Muscle layer of colon (tissue), 2 donors: ENCODE data around the gene DNMT3A.

ENCODE experiments used
- H3K27ac ChIP-seq: one replicate; pipeline ENCODE4 v1.7.0; 2013; ENCODE audit warnings: low read depth, mild to moderate bottlenecking, low read length, moderate library complexity
- H3K27me3 ChIP-seq, 2 donors: one replicate each; pipeline ENCODE4 v1.7.0; 2013; ENCODE audit warnings: low read length in 2 of 2, mild to moderate bottlenecking in 2 of 2; ENCODE audit not compliant: insufficient read depth in 2 of 2, control insufficient read depth in 1 of 2
- H3K36me3 ChIP-seq: one replicate; pipeline ENCODE4 v1.7.0; 2013; ENCODE audit warnings: mild to moderate bottlenecking, low read length; ENCODE audit not compliant: insufficient read depth
- H3K4me1 ChIP-seq: one replicate; pipeline ENCODE4 v1.7.0; 2013; ENCODE audit warnings: mild to moderate bottlenecking, low read length; ENCODE audit not compliant: insufficient read depth
- H3K4me3 ChIP-seq, 2 donors: one replicate each; pipeline ENCODE4 v1.7.0; 2013; ENCODE audit warnings: low read length in 2 of 2, low read depth in 1 of 2, mild to moderate bottlenecking in 1 of 2, moderate library complexity in 1 of 2
- H3K9ac ChIP-seq: one replicate; pipeline ENCODE4 v1.7.0; 2013; ENCODE audit warnings: low read length
- H3K9me3 ChIP-seq: one replicate; pipeline ENCODE4 v1.7.0; 2013; ENCODE audit warnings: mild to moderate bottlenecking, low read length
- donor health status: abdominal sarcoma.
- donor health status: Adenocarcinoma of cecum.

Gene DNMT3A

DNA sequence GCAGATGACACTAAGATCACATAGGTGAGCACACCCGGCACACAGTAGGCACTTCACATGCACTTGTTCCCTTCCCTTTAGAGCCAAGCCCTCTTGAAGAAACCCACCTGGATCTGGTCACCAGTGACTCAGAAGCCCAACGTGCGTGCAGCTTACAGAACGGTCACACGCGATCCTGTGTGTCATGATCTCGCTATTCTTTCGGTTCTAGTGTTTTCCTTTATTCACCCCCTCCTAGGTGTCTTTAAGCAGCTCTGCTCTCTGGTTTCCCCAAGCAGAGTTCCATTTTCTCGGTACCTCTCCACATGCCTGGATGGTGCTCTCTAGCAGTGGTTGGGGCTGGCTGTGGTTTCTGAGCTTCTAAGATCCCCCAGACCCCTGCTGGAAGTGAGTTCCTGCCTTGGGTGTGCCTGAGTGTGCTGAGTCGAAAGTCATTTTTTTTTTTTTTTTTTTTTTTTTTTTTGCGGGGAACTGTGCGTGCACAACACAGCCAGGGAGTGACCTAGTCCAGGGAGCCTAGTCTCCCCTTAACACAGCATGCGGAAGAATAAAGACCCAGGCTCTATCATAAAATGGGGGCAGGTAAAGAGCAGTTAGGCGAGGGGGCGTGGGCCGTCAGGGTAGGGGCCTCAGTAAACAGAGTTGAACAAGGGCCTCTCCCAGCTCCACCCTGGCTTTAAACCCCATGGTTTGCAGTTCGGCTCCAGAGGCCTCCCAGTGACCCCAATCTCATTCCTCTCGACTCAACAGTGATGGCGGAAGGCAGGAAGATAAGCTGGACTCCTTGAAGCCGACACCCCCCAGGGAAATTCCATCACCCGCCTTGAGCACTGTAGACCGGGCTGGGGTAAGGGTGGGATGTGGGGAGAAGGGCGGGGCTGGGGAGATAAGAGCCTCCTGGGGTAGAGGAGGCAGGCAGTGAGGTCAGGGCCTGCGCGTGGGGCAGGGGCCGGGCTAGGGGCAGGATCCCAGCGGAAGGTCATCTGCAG, 29.8 kb upstream of the DNMT3A start:
- no peaks in the 10 kb centered on the region for H3K36me3 ChIP-seq
- H3K27me3 ChIP-seq, result no peaks in the 10 kb centered on the region
- H3K9me3 ChIP-seq, result no peaks in the 10 kb centered on the region
- H3K4me3 ChIP-seq, result no peak overlapping the region
- no peak overlapping the region for H3K27ac ChIP-seq
- H3K9ac ChIP-seq, result no peak overlapping the region
- no peaks in the 10 kb centered on the region for H3K4me1 ChIP-seq

DNA sequence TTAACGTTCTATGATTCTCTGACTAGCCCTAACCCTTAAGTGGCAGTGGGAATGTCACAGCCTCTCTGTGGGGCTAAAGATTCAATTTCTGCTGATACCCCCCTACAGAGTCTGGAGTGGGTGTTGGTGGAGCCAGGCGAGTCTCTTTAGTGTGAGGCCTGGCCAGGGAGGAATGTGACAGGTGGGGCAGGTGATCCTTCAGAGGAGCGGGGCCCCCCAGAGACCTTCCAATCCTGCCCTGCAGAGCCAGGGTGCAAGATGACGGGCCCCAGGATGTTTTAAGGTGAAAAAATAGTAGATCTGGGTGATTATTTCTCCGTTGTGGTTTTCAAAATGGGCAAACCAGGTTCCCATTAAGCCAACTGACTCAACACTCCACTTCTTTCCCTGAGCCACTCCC, 28.2 kb upstream of the DNMT3A start:
- Histone ChIP-seq H3K4me3 (no peak overlapping the region), H3K9ac (no peak overlapping the region), H3K27me3 (no peaks in the 10 kb centered on the region), H3K4me1 (no peaks in the 10 kb centered on the region), H3K9me3 (no peaks in the 10 kb centered on the region), H3K36me3 (no peaks in the 10 kb centered on the region), H3K27ac (no peak overlapping the region)

DNA sequence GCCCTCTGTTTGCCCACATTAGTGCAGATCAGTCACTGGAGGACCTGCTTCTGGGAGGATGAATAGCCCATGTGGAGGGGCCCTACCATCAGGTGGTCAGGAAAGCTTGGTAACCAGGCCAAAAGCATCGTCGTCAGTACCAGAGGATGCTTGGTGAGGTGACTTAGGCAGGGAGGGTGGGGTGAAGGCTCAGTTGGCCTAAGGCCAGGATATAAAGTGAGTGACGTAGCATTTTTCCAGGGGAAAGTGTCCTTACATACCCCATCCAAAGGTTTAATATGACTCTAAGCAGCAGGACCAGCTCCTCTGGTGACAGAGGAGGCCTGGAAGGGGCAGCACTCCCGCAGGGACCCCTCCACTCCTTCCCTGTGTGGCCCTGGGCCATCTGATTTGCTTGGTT, 27.7 kb upstream of the DNMT3A start:
- H3K27ac ChIP-seq, result no peak overlapping the region
- no peaks in the 10 kb centered on the region for H3K27me3 ChIP-seq
- no peak overlapping the region for H3K9ac ChIP-seq
- H3K4me3 ChIP-seq, result no peak overlapping the region
- H3K36me3 ChIP-seq, result no peaks in the 10 kb centered on the region
- H3K4me1 ChIP-seq, result no peaks in the 10 kb centered on the region
- H3K9me3 ChIP-seq, result no peaks in the 10 kb centered on the region

DNA sequence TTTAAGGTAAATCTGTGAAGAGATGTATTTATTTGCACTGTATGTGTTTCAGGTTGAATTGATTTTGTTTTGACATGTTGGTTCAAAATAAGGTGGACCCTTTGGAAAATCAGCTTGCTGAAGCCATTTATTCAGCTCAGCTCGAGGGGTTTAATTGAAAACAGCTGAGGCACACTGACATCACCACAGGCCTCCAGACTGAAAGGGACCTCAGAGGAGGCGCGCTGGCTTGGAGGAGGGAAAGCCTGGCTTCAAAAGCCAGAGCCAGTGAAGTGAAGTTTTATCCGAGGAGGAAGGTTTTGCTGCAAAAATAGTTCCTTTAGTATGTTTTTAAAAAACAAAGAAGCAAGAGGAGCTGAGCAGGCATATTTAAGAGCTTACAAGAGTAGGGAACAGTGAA, 26.9 kb upstream of the DNMT3A start:
- no peak overlapping the region for H3K4me3 ChIP-seq
- no peaks in the 10 kb centered on the region for H3K4me1 ChIP-seq
- no peaks in the 10 kb centered on the region for H3K36me3 ChIP-seq
- H3K27me3 ChIP-seq, result no peaks in the 10 kb centered on the region
- no peak overlapping the region for H3K9ac ChIP-seq
- no peak overlapping the region for H3K27ac ChIP-seq
- H3K9me3 ChIP-seq, result no peaks in the 10 kb centered on the region

DNA sequence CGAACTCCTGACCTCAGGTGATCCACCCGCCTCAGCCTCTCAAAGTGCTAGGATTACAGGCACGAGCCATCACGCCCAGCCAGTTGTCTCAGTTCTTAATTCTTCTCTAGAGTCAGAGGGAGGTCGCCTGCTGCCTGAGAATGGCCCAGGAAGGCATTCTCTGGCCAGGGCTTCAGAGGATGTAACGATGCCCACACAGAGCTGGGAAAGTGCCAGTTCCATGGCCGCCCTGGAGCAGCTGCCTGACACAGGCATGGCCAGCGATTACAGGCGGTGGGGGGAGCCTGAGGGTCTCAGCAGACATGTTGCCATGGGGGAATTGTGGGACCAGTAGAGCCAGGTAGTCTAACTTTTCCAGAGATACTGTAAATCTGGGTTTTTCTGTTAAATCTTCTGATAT, 25.6 kb upstream of the DNMT3A start:
- Histone ChIP-seq H3K4me1 (no peaks in the 10 kb centered on the region), H3K27ac (no peak overlapping the region), H3K27me3 (no peaks in the 10 kb centered on the region), H3K9ac (no peak overlapping the region), H3K4me3 (no peak overlapping the region), H3K36me3 (no peaks in the 10 kb centered on the region), H3K9me3 (no peaks in the 10 kb centered on the region)

DNA sequence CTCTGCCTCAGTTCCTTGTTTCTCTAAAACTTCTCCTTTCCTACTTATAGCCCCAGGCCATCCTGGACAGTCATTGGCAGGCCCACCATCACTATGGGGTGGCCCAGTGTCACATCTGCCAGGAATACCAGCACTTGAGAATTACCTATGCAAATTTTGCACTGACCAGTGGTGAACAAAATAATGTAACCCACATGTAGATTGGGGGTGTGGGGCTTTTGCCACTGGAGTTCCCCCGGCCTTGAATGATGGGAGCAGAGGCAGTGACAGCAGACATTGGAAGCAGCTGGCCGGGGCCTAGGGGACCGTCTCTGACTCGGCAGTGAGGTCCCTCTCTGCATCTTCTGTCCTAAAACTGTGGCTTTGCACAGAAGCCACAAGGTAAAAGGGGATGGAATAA, 24.9 kb upstream of the DNMT3A start:
- Histone ChIP-seq H3K27ac (no peak overlapping the region), H3K4me1 (no peaks in the 10 kb centered on the region), H3K36me3 (no peaks in the 10 kb centered on the region), H3K9ac (no peak overlapping the region), H3K27me3 (no peaks in the 10 kb centered on the region), H3K9me3 (no peaks in the 10 kb centered on the region), H3K4me3 (no peak overlapping the region)

DNA sequence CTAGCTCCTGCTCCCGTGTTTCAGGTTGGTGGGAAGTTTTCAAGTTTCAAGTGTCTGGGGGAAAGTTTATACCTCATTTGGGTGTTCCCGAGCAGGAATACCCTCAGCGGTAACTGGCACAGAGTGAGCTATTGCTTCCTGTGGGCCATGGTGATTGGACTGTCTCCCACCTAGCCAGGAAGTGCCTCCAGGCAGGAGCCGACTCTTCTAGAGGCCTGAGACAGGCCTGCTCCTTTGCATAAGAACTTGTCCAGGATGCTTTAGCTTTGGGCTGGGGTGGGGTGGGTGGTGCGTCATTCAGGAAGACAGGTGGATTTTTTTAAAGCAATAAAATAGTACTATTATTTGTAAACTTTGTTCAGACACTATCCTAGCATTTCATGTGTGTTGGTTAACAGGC, 23.5 kb upstream of the DNMT3A start:
- Histone ChIP-seq H3K9ac (no peak overlapping the region), H3K4me1 (no peaks in the 10 kb centered on the region), H3K9me3 (no peaks in the 10 kb centered on the region), H3K4me3 (no peak overlapping the region), H3K27ac (no peak overlapping the region), H3K27me3 (no peaks in the 10 kb centered on the region), H3K36me3 (no peaks in the 10 kb centered on the region)

DNA sequence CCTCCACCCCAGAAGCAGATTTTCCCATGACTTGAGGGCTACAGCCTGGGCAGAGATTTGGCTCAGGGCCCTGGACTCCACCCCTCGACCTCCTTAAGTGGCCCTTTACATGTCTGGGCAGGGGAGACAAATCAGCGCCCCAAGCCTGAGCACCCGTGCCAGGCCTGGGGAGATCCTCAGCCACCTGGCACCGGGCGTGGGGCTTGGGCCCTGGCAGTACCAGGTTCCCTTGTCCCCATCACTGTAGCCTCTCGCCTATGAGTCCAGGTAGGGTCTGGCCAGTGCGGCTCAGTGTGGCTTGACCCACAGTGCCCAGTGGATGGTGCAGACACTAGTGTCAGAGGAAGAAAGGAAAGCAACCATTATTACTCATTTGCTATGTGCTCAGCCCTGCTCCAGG, 22.0 kb upstream of the DNMT3A start:
- H3K4me3 ChIP-seq, result no peak overlapping the region
- H3K9me3 ChIP-seq, result no peaks in the 10 kb centered on the region
- H3K27ac ChIP-seq, result no peak overlapping the region
- no peak overlapping the region for H3K9ac ChIP-seq
- H3K27me3 ChIP-seq, result no peaks in the 10 kb centered on the region
- no peaks in the 10 kb centered on the region for H3K4me1 ChIP-seq
- H3K36me3 ChIP-seq, result no peaks in the 10 kb centered on the region

DNA sequence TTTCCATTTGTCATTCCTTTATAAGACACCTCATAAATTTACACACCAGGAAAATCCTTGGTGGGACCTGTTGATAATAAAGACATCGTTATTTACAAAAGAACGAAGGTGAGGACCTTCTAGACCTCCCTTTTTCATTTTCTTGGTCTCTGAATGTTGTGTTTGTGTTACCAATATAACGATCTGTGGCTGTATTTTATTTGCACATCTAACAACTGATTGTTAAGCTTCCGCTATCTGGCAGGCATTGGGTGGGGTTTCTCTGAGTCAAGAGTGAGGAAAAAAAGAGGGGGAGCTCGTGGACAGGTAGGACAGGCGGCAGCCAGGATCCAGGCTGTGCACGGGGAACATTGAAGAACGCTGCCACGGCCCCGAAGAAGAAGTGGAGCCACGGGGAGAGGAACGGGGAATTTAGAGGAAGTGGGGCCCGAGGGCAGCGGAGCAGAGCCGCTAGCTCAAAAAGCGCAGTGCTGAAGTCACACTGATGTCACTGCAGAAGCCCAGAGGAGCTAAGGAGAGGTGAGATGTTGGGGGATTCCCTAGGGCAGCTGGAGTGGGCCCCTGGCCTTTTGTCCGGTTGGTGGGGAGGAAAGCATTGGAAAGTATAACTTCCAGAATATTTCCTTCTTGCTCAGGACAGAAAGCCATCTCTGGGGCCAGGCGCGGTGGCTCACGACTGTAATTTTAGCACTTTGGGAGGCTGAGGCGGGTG, 20.9 kb upstream of the DNMT3A start:
- H3K9me3 ChIP-seq, result no peaks in the 10 kb centered on the region
- H3K27me3 ChIP-seq, result no peaks in the 10 kb centered on the region
- no peak overlapping the region for H3K27ac ChIP-seq
- peak overlapping the region; percentile 18 for H3K9ac ChIP-seq
- peak overlapping the region; percentile 35 to 62 for H3K4me3 ChIP-seq
- H3K4me1 ChIP-seq, result no peaks in the 10 kb centered on the region
- H3K36me3 ChIP-seq, result no peaks in the 10 kb centered on the region

DNA sequence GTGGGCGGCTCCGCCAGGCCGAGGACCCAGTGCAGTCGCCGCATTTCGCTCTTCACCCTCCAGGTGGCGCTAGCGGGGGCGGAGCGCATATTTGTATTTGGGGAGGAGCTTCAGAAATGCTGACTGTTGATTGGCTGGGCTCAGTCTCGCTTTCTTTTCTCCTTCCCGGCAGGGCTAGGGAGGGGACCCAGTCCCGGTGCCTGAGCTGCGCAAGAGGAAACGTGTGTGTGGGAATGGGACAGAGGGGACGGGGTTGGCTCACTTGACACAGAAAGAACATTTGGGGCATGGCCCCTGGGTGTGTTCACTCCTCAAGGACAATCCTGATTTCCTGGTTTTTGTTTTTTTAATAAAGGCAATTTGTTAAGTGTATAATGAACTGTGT, 20.3 kb upstream of the DNMT3A start:
- H3K36me3 ChIP-seq, result no peaks in the 10 kb centered on the region
- H3K4me1 ChIP-seq, result no peaks in the 10 kb centered on the region
- H3K9ac ChIP-seq, result peak overlapping the region; percentile 18
- H3K27ac ChIP-seq, result no peak overlapping the region
- H3K4me3 ChIP-seq, result peak overlapping the region; percentile 35 to 62
- no peaks in the 10 kb centered on the region for H3K9me3 ChIP-seq
- H3K27me3 ChIP-seq, result no peaks in the 10 kb centered on the region

DNA sequence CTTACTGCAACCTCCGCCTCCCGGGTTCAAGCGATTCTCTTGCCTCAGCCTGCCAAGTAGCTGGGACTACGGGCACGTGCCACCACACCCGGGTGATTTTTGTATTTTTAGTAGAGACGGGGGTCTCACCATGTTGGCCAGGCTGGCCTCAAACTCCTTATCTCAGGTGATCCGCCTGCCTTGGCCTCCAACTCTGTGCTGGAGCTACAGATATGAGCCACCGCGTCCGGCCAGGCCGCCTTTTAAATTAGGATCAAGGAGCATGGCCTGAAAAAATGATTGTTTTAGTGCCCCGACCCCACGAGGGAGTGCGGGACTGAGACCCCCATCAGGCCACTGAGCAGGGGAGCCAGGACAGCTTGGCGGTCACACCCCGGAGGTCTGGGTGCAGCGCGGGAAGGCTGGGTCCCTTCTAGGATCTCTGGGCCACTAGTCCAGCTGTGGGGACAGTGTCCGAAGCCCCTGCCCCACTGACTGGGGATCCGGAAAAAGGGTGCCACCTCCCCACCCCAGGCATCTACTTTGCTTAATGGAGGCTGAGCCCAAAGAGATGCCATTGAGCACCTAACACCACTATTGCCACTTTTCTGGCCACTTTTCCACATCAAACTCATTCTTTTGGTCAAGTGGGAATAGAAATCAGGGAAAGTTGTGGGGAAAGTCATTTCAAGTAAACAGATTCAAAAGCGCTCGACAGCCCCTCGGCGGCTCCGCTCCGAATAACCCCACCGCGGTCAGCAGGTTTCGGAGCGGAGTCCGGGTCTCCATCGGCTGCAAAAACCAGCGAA, 19.7 kb upstream of the DNMT3A start:
- peak overlapping the region; percentile 29 to 62 for H3K4me3 ChIP-seq
- no peaks in the 10 kb centered on the region for H3K27me3 ChIP-seq
- H3K9me3 ChIP-seq, result no peaks in the 10 kb centered on the region
- H3K4me1 ChIP-seq, result no peaks in the 10 kb centered on the region
- no peak overlapping the region for H3K9ac ChIP-seq
- H3K27ac ChIP-seq, result no peak overlapping the region
- no peaks in the 10 kb centered on the region for H3K36me3 ChIP-seq
